IPS DF 4.7 (cell line): ENCODE results near the gene BMP7.
"Not testable (repeated sequence)": the region's sequence is repeated elsewhere in the genome, so short reads cannot be mapped to it uniquely, and the experiment has no call there.

Experiments
- DNase-seq: peaks from one replicate; pipeline ENCODE4 v3.0.0-alpha.2; 2013; ENCODE audit warnings: low spot score; ENCODE audit errors: extremely low read depth

Gene BMP7

GRCh38 chr20:57267158-57267821 lies 849 bp upstream of the BMP7 start:
- DNase-seq = no peak

- DNase-seq = no peak
These were observed 497 bp downstream of the BMP7 start for GRCh38 chr20:57265997-57266290.

DNA sequence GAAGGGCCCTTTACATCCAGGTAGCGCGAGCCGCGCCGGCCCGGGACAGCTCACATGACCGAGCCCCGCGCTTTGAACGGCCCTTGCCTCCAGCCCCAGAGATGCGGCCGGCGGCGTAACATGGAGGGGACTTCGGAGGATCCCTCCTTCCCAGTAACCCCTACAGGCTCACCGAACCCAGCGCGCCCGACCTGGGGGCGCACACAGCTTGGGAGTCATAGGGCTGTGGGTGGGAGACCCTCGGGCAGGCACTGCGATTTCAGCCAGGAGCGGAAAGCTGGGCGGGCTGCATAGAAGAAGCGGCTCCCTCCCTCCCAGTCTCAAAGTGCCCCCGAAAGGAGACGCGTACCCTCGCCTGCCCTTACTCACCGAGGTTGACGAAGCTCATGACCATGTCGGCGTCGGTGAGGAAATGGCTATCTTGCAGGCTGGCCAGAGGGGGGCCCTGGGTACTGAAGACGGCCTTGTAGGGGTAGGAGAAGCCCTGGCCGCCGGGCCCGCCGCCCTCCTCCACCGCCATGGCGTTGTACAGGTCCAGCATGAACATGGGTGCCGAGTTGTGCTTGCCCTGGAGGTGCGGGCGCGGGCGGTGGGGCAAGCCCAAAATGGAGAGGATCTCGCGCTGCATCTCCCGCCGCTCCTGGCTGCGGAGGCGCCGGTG lies 975 bp downstream of the BMP7 start:
- no peak for DNase-seq

- not testable (repeated sequence) for DNase-seq
These were observed 1.5 kb downstream of the BMP7 start for GRCh38 chr20:57264908-57265335.

GRCh38 chr20:57263801-57264792 lies 2.3 kb downstream of the BMP7 start:
- no peak for DNase-seq

DNA sequence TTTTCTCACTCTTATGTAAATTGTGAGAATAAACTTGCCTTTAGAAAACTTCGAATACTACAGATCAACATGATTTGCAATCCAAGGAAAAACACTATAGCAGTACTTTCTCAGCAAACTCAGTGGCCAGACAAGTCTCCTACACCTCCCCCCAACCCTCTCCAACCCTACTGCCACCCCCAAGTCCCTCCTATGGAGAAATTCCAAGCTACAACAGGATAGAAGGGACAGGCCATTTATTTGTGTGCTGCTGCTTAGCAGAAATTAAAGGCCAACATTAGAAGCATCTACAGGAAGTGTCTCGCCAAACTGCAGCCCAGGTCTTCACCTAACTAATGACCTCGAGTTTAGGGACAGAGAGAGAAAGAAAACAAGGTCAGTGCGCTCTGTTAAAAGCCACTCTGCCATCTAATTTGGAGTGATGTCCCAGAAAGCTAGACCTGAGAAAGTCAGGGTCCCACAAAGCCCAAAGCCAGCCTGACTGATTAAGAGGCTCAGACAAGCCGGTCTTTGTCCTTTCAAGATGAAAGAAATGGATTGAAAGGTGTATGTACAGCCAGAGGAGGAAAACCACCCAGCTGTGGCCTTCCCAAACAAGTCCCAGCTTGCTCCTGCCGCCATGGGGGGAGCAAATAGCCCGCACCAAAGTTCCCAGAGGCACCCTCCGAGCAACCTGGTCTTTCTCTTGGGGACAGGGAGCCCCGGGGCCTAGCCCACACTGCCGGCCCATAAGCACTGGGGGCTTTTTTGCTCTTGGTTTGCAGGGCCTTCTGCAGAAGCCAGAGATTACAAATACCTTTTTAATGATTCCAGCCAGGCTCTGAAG lies 3.4 kb downstream of the BMP7 start:
- no peak for DNase-seq

DNA sequence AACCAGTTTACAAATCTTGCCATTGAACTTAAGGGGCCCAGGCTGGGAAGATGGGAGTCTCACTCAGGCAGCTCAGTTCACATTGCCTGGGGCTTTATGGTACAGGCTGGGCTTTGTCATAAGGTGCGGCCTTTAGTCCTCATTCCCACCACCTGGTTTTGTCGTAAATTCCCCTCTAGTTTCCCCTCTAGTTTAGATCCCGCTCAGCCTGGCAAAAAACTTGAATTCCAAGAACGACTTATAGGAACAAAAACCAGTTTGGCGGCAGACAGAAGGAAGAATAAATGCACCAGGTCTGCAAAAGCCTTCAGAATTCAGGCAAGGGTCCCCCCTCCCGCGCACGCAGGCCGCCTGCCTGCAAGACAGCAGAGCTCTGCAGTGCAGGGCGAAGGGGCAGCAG lies 4.1 kb downstream of the BMP7 start:
- DNase-seq = no peak

DNA sequence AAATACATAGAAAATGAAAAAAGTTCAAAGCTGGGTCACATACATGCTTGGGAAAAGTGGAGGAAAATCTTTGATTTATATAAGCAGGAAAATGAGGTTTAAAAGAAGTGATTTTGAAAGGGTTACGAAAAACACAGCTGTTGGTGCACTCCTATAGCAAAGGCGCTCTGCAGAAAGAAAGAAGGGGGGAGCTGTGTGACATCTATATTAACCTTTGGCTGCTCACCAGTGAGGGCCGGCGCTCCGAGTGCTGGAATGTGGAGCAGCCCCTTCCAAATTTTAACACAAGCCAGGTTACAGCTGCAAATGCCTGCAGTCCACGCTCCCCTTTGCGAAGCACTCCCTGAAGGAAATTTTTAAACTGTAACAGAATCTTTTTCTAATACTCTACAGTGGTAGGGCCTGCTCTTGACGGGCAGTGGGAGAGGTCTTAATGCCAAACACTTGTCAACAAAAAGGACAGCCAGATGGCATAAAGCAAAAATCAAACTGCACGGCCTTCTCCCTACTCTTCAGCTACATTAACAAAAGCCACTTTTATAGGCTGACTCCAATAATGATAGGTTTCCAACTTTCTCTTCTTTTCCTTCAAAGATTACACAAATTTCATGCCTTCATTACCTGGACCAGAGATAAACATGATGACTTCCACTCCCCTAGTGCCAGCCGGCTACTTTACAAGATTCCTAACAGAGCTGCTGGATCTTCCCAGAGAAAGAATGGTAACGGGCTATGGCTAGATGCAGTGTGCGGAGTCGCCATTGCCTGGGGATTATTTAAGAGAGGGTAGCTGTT lies 4.8 kb downstream of the BMP7 start:
- DNase-seq = no peak

DNA sequence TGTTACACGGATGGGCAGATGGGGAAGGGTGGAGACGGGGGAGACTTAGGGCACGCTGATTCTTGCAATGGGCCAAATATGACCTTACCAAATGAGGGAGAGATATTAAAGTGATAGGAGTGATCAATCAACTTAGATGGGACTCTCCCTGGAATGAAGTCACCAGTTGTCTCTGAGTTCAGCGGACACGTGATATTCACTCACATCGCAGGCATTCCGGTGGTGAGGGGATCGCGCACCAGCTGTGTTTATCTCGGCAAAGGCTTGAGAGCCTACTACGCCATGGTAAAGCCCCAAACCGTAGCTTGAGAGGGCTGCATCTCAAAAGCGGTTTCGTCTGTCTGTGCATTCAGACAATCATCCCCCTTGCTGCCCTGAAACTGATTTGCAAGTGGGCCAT lies 5.5 kb downstream of the BMP7 start:
- DNase-seq = no peak

DNA sequence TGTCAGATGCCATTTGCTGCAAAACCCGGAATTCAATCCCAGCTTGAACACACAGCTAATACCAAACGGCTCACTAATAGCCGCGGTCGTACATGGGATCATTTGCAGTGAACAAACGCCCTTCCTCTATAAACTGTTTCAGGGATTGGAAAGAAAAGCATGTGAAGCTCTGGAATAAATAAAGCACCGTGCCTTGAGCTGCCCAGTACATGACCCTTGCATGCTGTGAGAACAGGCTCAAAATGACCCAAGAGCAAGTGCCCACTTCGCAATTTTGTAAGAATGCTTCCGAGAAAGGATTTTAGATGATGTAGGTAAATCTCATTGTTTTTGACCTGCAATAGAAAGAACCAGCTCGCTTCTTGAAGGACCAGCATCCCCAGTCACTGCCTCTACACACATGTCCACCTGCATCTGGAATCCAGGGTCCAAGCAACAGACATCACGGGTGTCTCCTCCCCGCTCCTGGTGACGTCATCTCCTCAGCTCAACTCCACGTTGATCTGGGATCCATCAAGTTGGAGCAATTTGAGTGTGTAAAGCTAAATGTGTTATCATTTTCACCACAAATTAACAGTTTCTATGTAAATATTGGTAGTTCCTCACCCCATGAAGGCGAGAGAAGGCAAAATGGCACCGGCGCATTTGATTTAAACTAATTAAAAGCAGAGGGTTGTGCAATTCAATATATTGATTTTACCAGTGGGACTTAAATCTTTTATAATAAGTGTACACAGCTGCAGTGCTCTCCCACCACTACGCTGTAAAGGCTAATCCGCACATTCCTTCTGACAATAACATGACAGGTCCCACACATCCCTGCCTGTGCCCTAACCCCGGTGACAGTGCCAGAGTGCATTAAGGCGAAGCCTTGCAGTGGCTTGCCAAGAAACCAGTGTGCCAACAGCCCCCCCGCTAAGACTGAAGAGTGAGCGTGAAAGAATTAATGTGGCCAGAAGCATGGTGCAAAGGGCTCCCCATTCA lies 6.2 kb downstream of the BMP7 start:
- no peak for DNase-seq

DNA sequence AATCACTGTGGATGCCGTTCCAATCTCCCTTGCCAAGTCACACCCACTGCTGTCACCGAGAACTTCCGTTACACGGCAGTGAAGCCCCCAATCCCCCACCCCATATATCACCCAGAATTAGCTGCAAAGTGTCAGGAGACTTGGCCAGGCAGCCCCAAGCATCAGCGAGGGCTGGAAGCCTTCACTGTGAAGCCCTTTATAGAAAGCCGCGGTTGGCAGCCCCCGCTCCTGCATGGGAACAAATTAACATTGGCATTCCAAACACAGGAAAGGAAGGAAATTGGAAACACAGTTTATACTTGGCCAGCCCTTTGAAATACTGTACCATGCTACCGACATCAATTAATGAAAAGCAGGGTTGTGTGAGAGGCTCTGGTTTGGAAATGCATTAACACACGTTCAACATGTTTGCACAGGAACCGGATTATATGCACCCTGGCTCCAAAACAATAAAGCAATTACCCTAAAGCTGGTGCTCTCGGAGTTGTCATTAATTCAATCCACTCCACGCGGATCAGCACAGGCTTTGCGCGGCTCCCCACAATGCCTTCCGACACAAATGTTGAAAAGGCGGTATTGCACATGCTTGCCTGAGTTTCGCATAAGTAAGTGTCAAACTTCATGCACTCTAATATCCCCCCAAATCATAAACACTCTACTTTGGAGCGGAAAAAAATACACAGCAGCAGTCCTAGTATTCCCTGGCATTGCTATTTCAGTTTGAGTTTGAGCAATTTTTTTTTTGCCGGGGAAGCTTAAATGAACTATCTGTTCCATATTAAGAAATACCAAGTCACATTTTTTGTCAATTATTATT lies 7.1 kb downstream of the BMP7 start:
- DNase-seq = no peak

DNA sequence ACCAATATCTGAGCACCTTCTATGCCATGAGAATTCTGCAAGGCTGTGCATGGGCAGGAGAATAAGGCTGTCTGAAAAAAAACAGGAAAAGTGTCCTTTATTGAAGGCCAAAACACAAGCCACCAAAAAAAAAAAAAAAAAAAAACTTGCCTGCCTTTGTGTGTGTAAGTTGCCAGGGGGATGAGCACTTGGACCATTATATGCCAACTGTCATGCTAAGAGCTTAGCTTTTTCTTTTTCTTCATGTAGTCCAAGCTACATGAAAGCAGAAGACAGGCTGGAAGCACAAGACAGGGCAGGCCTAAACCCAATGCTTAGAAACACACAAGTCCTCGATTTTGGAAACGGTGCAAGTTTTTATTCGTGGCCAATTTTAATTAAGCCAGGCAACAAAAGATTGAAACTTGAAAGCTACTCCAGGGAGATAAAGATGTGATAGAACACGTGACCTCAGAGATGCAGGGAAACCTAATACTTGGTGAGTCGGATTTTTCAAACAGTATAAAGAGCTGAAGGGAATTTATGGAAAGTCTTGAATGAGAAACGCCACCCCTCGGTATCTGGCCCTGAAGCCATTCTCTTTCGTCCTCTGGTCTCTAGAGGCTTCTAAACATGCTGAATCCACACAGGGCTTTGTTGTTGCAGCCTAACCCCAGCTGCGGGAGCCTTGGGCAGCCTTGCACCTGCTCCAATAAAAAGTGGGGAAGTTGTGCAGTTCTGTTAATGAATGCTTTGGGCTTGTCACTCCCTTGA lies 8.6 kb downstream of the BMP7 start:
- no peak for DNase-seq

GRCh38 chr20:57256908-57257307 lies 9.5 kb downstream of the BMP7 start:
- DNase-seq = no peak

DNA sequence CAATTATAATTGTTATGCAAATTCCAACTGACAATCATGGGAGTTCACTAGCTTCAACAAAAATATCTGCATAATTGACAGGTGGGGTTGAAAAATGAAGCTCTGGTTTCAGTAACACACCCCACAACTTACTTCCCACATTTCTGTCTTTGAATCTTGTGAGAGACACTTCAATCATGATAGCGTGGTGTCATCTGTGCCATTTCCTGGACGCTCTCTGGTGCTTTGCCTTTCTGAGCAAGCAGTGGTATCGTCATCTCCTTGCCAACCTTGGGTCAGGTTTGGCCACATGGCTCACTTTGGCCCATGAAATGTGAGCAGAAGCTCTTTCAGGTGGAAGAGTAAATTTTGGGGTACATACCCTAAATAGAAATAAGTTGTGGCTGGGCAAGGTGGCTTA lies 10.2 kb downstream of the BMP7 start:
- DNase-seq = no peak

GRCh38 chr20:57255183-57255582 lies 11.3 kb downstream of the BMP7 start:
- DNase-seq = no peak

- DNase-seq = no peak
These were observed 13.8 kb downstream of the BMP7 start for GRCh38 chr20:57252559-57253162.

- DNase-seq = no peak
These were observed 14.5 kb downstream of the BMP7 start for GRCh38 chr20:57251949-57252348.
